Embryonic facial prominence (tissue), 1 donor: ENCODE measurements around the gene LDLRAD3.

Experiments
- DNase-seq: peaks from one replicate; pipeline ENCODE4 v3.0.0-alpha.2; 2016; ENCODE audit errors: extremely low spot score

The LDLRAD3 gene

GRCh38 chr11:35955636-35956035 is 11.8 kb downstream of the LDLRAD3 start:
- no peak for DNase-seq

GRCh38 chr11:35962369-35963138 is 18.7 kb downstream of the LDLRAD3 start:
- no peak for DNase-seq

GRCh38 chr11:35963911-35964310 is 20.0 kb downstream of the LDLRAD3 start:
- no peak for DNase-seq

GRCh38 chr11:35964841-35965240 is 21.0 kb downstream of the LDLRAD3 start:
- DNase-seq = no peak

GRCh38 chr11:35967042-35967441 is 23.2 kb downstream of the LDLRAD3 start:
- no peak for DNase-seq

- no peak for DNase-seq
Measured at GRCh38 chr11:35968386-35969088, 24.7 kb downstream of the LDLRAD3 start.

- DNase-seq = no peak
Measured at GRCh38 chr11:35969089-35970042, 25.5 kb downstream of the LDLRAD3 start.

GRCh38 chr11:35970445-35970844 is 26.6 kb downstream of the LDLRAD3 start:
- DNase-seq = no peak

- no peak for DNase-seq
Measured at GRCh38 chr11:35971841-35972422, 28.1 kb downstream of the LDLRAD3 start.

GRCh38 chr11:35974882-35975589 is 31.2 kb downstream of the LDLRAD3 start:
- no peak for DNase-seq

GRCh38 chr11:35976434-35976833 is 32.6 kb downstream of the LDLRAD3 start:
- no peak for DNase-seq

- no peak for DNase-seq
Measured at GRCh38 chr11:35978183-35978582, 34.3 kb downstream of the LDLRAD3 start.

GRCh38 chr11:35978891-35979290 is 35.0 kb downstream of the LDLRAD3 start:
- DNase-seq = no peak

GRCh38 chr11:35980686-35981390 is 37.0 kb downstream of the LDLRAD3 start:
- no peak for DNase-seq

GRCh38 chr11:35981581-35981980 is 37.7 kb downstream of the LDLRAD3 start:
- DNase-seq = no peak

GRCh38 chr11:35982061-35982460 is 38.2 kb downstream of the LDLRAD3 start:
- DNase-seq = no peak

GRCh38 chr11:35983981-35984380 is 40.1 kb downstream of the LDLRAD3 start:
- DNase-seq = no peak

GRCh38 chr11:35986947-35987346 is 43.1 kb downstream of the LDLRAD3 start:
- no peak for DNase-seq

GRCh38 chr11:35990170-35990569 is 46.3 kb downstream of the LDLRAD3 start:
- DNase-seq = no peak

- no peak for DNase-seq
Measured at GRCh38 chr11:35990816-35991215, 47.0 kb downstream of the LDLRAD3 start.
